Kidney epithelial cell (primary cell): ENCODE measurements around the gene HNF4A. TPM values are rescaled to one million over a fixed set of nuclear protein-coding genes. Genes with fewer than 3 reads are reported as not detected.

Experiments
- total RNA-seq: library from RNA; depleted of rRNA; stranded (reverse); fragments of >200 nt; gene quantifications from 2 replicates; pipeline ENCODE4 v1.2.3, GENCODE V29; 2015

Gene HNF4A
- total RNA-seq, 1 donor from 2014 or later, result not detected

Other genes starting within 250 kb of the HNF4A start
- 2.4 and 3.0 TPM in 2 replicates for gene JPH2, start 168.5 kb upstream of the HNF4A start, total RNA-seq
- 36.4 and 38.1 TPM in 2 replicates for gene OSER1, start 144.9 kb upstream of the HNF4A start, total RNA-seq
- not detected in 2 replicates for gene GDAP1L1, start 108.4 kb upstream of the HNF4A start, total RNA-seq
- 5.3 and 5.5 TPM in 2 replicates for gene FITM2, start 44.5 kb upstream of the HNF4A start, total RNA-seq
- not detected in 2 replicates for gene R3HDML, start 18.7 kb upstream of the HNF4A start, total RNA-seq
- gene TTPAL, start 120.2 kb downstream of the HNF4A start, total RNA-seq, result 15.4 and 25.1 TPM in 2 replicates
- 80.5 and 92.5 TPM in 2 replicates for gene SERINC3, start 166.4 kb downstream of the HNF4A start, total RNA-seq
- 71.0 and 74.1 TPM in 2 replicates for gene PKIG, start 226.9 kb downstream of the HNF4A start, total RNA-seq